ENCODE measurements around the gene PLEK2. TPM values are rescaled to one million over a fixed set of nuclear protein-coding genes. Genes with fewer than 3 reads are reported as not detected.

Gene PLEK2
- polyA plus RNA-seq, 1 donor from 2014 or later = not detected

Small RNA genes within 50 kb of the gene (small RNA-seq; reads per million reads assigned to genes)
- gene MIR5694 (0 reads per million in 3 experiments), gene RF00019 (0 to 1.2 (median 0) reads per million in 3 experiments)

Other genes with a start within 250 kb of the PLEK2 start
- gene GARIN2, start 222.7 kb downstream of the PLEK2 start, polyA plus RNA-seq = 0.51 and 0.84 TPM in 2 replicates
- gene PALS1, start 170.7 kb downstream of the PLEK2 start, polyA plus RNA-seq = 7.7 and 8.3 TPM in 2 replicates
- 172 and 216 TPM in 2 replicates for gene ATP6V1D, start 52.4 kb downstream of the PLEK2 start, polyA plus RNA-seq
- 99.4 and 108 TPM in 2 replicates for gene EIF2S1, start 51.8 kb downstream of the PLEK2 start, polyA plus RNA-seq
- 4.2 and 7.9 TPM in 2 replicates for gene TMEM229B, start 76.6 kb upstream of the PLEK2 start, polyA plus RNA-seq
- 32.1 and 34.1 TPM in 2 replicates for gene PLEKHH1, start 121.1 kb upstream of the PLEK2 start, polyA plus RNA-seq
- 75.1 and 91.8 TPM in 2 replicates for gene PIGH, start 188.1 kb upstream of the PLEK2 start, polyA plus RNA-seq
- 204 and 215 TPM in 2 replicates for gene ARG2, start 207.8 kb upstream of the PLEK2 start, polyA plus RNA-seq